Left kidney (tissue), 2 donors: Measurements from ENCODE around the gene KSR1. TPM values are rescaled to one million over a fixed set of nuclear protein-coding genes. Genes with fewer than 3 reads are reported as not detected.

Experiments
- DNase-seq: peaks from one replicate; pipeline ENCODE4 v3.0.0-alpha.2; 2013
- polyA plus RNA-seq: library from polyadenylated mRNA; unstranded; fragments of 120-200 nt; gene quantifications from one replicate; pipeline ENCODE4 v1.2.1, GENCODE V29; 2013; ENCODE audit not compliant: insufficient read length

Gene KSR1
- polyA plus RNA-seq, 1 donor = 73.5 TPM

GRCh38 chr17:27590864-27591263, 134.6 kb downstream of the KSR1 start:
- DNase-seq = no peak

- DNase-seq = no peak
Measured at GRCh38 chr17:27591986-27592385, 135.7 kb downstream of the KSR1 start.

- DNase-seq = no peak
Measured at GRCh38 chr17:27593232-27593856, 137.1 kb downstream of the KSR1 start.

- no peak for DNase-seq
Measured at GRCh38 chr17:27593857-27594255, 137.6 kb downstream of the KSR1 start.

GRCh38 chr17:27595208-27595607, 139.0 kb downstream of the KSR1 start:
- no peak for DNase-seq

- no peak for DNase-seq
Measured at GRCh38 chr17:27596096-27596495, 139.8 kb downstream of the KSR1 start.

- DNase-seq = no peak
Measured at GRCh38 chr17:27596566-27597187, 140.4 kb downstream of the KSR1 start.

- no peak for DNase-seq
Measured at GRCh38 chr17:27597188-27597580, 140.9 kb downstream of the KSR1 start.

GRCh38 chr17:27597783-27598320, 141.6 kb downstream of the KSR1 start:
- DNase-seq = no peak

- no peak for DNase-seq
Measured at GRCh38 chr17:27598337-27599050, 142.2 kb downstream of the KSR1 start.

GRCh38 chr17:27600471-27600870, 144.2 kb downstream of the KSR1 start:
- no peak for DNase-seq

- peak; percentile 79 for DNase-seq
Measured at GRCh38 chr17:27601069-27601974, 145.1 kb downstream of the KSR1 start.

GRCh38 chr17:27601975-27602302, 145.7 kb downstream of the KSR1 start:
- DNase-seq = no peak

- DNase-seq = peak; percentile 72
Measured at GRCh38 chr17:27602721-27603420, 146.6 kb downstream of the KSR1 start.

GRCh38 chr17:27603421-27603770, 147.1 kb downstream of the KSR1 start:
- DNase-seq = no peak

- no peak for DNase-seq
Measured at GRCh38 chr17:27603880-27604794, 147.9 kb downstream of the KSR1 start.

GRCh38 chr17:27605409-27605808, 149.2 kb downstream of the KSR1 start:
- no peak for DNase-seq

GRCh38 chr17:27607521-27608091, 151.4 kb downstream of the KSR1 start:
- no peak for DNase-seq

- DNase-seq = no peak
Measured at GRCh38 chr17:27608328-27609230, 152.3 kb downstream of the KSR1 start.
